Left lung (tissue), 10 donors: ENCODE results near the gene CAMTA2. TPM values are rescaled to one million over a fixed set of nuclear protein-coding genes. Genes with fewer than 3 reads are reported as not detected.

Experiments used
- ATAC-seq: fragments of 200-7000 bp; cut with Tn5 transposase; one replicate; pipeline ENCODE4 v1.9.1; 2020; ENCODE audit warnings: moderate library complexity
- DNase-seq, 4 donors: peaks; one replicate each; pipeline ENCODE4 v3.0.0-alpha.2; 2013 to 2020
- H3K27ac ChIP-seq, 2 donors: fragments of 200-600 bp; sonication (generic) in 1 of 2; one replicate each; pipeline versions ENCODE4 v1.5.0 to v1.8.0; 2020 to 2021
- H3K27me3 ChIP-seq, 2 donors: fragments of 200-600 bp; sonication (generic) in 1 of 2; one replicate each; pipeline versions ENCODE4 v1.5.0 to v1.8.0; 2020 to 2021
- H3K36me3 ChIP-seq, 2 donors: fragments of 200-600 bp; sonication (generic) in 1 of 2; one replicate each; pipeline versions ENCODE4 v1.5.0 to v1.8.0; 2020 to 2021
- H3K4me1 ChIP-seq, 2 donors: fragments of 200-600 bp; one replicate each; pipeline ENCODE4 v1.8.0; 2021
- H3K4me3 ChIP-seq, 2 donors: fragments of 200-600 bp; sonication (generic) in 1 of 2; one replicate each; pipeline versions ENCODE4 v1.5.0 to v1.8.0; 2020 to 2021; ENCODE audit warnings: mild to moderate bottlenecking in 1 of 2
- H3K9me3 ChIP-seq, 2 donors: fragments of 200-600 bp; sonication (generic) in 1 of 2; one replicate each; pipeline versions ENCODE4 v1.5.0 to v1.8.0; 2020 to 2021
- intact Hi-C, 2 donors: fragments of 100-400 bp; cut with DNase I; formaldehyde crosslinking; loops; one replicate each; pipeline versions ENCODE4 v1.11.2 to v1.14.2; 2022
- polyA plus RNA-seq, 6 donors: library from polyadenylated mRNA; unstranded; fragments of 120-200 nt; gene quantifications; one replicate each; pipeline ENCODE4 v1.2.1, GENCODE V29; 2013; ENCODE audit not compliant: insufficient read length in 6 of 6
- total RNA-seq, 2 donors: library from RNA; stranded (reverse); fragmentation: NEBNext Ultra II Directional; extraction: Animal tissue kit (Norgen Biotek cat#: 25700); gene quantifications; one replicate each; pipeline ENCODE4 v1.2.1, GENCODE V29; 2021
- TF ChIP-seq, protein P1 (sequence below), 2 donors: fragments of 200-600 bp; sonication (generic) in 1 of 2; IDR thresholded peaks; one replicate each; pipeline versions ENCODE4 v1.5.0 to v1.8.0; 2021; ENCODE audit warnings: antibody characterized with exemption in 2 of 2
- donor health status: DM: no; HTN: yes; CAD: no.
- donor health status: DM: no; HTN: no; CAD: no.

CAMTA2 gene
- total and polyA plus RNA-seq, 8 donors, result 28.6 to 64.9 (median 34.6) TPM

DNA sequence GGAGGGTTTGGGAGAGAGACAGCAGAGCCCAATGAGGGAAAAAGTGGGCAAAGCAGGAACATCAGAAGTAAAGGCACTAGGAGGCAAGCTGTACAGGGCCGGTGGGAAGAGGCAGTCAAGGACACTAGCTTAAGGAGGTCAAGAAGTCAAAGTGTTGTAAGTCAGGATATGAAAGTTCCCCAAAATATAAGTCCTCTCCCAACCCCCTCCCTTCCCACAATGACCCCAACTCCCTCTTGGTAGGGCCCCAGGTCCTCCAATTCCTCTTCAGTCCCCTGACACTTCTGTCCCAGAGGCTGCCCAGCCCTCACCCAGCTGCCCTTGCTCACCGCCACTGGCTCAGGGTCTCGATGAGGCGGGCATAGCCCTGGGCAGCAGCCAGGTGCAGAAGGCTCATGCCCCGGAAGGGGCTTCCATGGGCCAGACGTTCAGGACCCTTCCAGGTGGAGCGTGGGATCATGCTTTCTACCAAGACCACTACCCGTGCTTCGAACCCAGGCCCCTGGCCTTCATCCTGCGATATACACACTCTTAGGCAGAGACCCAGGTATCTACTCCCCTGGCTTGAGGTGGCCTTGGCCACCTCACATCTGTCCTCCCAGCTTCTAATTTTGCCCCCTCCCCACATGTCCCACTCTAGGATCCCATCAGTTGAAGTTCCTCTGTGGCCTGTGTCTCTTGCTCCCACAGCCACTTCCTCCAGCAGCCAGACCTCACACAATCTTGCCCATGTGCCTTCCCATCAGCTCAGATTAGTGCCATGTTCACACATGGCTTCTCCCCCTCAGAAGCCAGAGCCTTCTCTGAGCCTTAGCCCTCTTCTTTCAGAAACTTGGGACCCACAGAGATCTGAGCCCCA lies 14.0 kb downstream of the CAMTA2 start:
- Histone ChIP-seq H3K36me3 (peaks cover 0 to 98% of the 10 kb centered on the region in 2 donors), H3K9me3 (no peaks in the 10 kb centered on the region), H3K4me1 (peaks cover 9 to 45% of the 10 kb centered on the region in 2 donors), H3K27ac (peak overlapping the region in 1 of 2 donors; percentile 2), H3K27me3 (no peaks in the 10 kb centered on the region), H3K4me3 (no peak overlapping the region)
- intact Hi-C loops, result loop anchor here in 1 of 2 donors (10.0 kb wide), 1 partner anchor 69 kb away; the partner anchor contains the start of gene CHRNE
- ATAC-seq, result peak; percentile 6
- DNase-seq, result no peak
- TF ChIP-seq, protein P1, sequence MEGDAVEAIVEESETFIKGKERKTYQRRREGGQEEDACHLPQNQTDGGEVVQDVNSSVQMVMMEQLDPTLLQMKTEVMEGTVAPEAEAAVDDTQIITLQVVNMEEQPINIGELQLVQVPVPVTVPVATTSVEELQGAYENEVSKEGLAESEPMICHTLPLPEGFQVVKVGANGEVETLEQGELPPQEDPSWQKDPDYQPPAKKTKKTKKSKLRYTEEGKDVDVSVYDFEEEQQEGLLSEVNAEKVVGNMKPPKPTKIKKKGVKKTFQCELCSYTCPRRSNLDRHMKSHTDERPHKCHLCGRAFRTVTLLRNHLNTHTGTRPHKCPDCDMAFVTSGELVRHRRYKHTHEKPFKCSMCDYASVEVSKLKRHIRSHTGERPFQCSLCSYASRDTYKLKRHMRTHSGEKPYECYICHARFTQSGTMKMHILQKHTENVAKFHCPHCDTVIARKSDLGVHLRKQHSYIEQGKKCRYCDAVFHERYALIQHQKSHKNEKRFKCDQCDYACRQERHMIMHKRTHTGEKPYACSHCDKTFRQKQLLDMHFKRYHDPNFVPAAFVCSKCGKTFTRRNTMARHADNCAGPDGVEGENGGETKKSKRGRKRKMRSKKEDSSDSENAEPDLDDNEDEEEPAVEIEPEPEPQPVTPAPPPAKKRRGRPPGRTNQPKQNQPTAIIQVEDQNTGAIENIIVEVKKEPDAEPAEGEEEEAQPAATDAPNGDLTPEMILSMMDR (IDR thresholded peaks at IDR 0.05), result no peak

DNA sequence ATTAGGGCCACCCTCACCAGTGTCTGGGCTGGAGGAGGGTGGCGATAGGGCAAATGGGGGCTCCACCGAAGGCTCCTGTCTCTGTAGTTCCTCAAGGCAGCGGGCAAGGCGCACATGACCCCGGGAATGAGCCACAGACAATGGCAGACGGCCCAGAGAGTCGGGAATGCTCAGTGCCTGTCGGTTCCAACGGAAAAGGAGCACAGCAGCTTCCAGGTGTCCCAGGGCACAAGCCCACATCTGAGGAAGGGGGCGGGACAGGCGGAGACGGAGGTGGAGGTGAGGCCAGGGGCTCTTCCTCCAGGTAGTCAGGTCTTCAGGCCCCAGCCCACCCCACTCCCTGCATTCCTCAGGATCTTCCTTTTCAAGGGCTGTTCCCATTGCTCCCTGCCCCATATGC lies 14.7 kb downstream of the CAMTA2 start:
- H3K9me3 ChIP-seq, result no peaks in the 10 kb centered on the region
- no peak overlapping the region for H3K4me3 ChIP-seq
- no peaks in the 10 kb centered on the region for H3K27me3 ChIP-seq
- H3K27ac ChIP-seq, result peak overlapping the region in 1 of 2 donors; percentile 2
- ATAC-seq (no peak), DNase-seq (no peak)
- H3K36me3 ChIP-seq, result peaks cover 0 to 91% of the 10 kb centered on the region in 2 donors
- TF ChIP-seq, protein P1 (IDR thresholded peaks at IDR 0.05), result no peak
- intact Hi-C loops, result loop anchor here in 1 of 2 donors (10.0 kb wide), 1 partner anchor 68 kb away; the partner anchor contains the start of gene CHRNE
- H3K4me1 ChIP-seq, result peaks cover 11 to 47% of the 10 kb centered on the region in 2 donors

DNA sequence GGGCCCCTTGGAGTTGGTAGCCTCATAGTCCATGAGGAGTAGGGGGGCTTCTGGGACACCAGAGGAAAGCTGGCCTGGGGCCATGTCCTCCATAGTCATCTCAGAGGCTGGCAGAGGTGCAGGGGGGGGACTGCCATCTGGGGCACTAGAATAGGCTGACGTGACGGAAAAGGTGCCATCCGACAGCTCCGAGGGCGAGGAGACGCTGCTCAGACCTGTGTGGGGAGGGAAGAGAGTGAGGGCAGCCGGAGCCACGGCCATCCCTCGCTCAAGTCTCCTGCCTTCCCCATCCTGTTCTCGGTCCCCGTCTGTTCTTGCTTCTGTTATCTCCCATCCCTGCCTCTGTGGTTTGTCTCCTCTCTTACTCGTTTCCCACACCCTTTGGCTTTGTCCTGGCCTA lies 15.2 kb downstream of the CAMTA2 start:
- intact Hi-C loops, result loop anchor here in 1 of 2 donors (10.0 kb wide), 1 partner anchor 68 kb away; the partner anchor contains the start of gene CHRNE
- H3K27ac ChIP-seq, result no peak overlapping the region
- TF ChIP-seq, protein P1 (IDR thresholded peaks at IDR 0.05), result no peak
- no peaks in the 10 kb centered on the region for H3K27me3 ChIP-seq
- DNase-seq, result no peak
- H3K4me1 ChIP-seq, result peaks cover 11 to 47% of the 10 kb centered on the region in 2 donors
- no peak overlapping the region for H3K4me3 ChIP-seq
- H3K36me3 ChIP-seq, result peaks cover 0 to 87% of the 10 kb centered on the region in 2 donors
- H3K9me3 ChIP-seq, result no peaks in the 10 kb centered on the region
- no peak for ATAC-seq

DNA sequence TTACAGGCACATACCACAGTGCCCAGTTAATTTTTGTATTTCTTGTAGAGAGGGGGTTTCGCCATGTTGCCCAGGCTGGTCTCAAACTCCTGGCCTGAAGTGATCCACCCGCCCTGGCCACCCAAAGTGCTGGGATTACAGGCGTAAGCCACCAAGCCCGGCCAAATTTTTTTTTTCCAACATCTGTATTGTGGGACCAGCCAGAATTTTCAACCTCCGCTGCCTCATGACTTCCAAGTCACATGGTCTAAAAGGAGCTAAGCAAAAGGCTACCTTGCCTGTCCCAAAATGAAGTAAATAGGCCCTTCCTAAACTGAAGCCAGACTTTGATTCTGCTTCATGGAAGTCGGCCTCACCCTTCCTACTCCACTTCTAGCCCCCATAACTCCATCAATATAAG lies 15.6 kb downstream of the CAMTA2 start:
- peaks cover 0 to 82% of the 10 kb centered on the region in 2 donors for H3K36me3 ChIP-seq

More for the DNA sequence above, 15.6 kb downstream of the CAMTA2 start:
- intact Hi-C loops, result loop anchor here in 1 of 2 donors (10.0 kb wide), 1 partner anchor 67 kb away; the partner anchor contains the start of gene CHRNE
- no peaks in the 10 kb centered on the region for H3K9me3 ChIP-seq
- ATAC-seq, result no peak
- H3K4me3 ChIP-seq, result no peak overlapping the region
- H3K27me3 ChIP-seq, result no peaks in the 10 kb centered on the region
- H3K27ac ChIP-seq, result no peak overlapping the region
- peaks cover 11 to 47% of the 10 kb centered on the region in 2 donors for H3K4me1 ChIP-seq
- no peak for DNase-seq
- TF ChIP-seq, protein P1 (IDR thresholded peaks at IDR 0.05), result no peak
